HepG2 (cell line): ENCODE data around the gene UNC5A. TPM values are rescaled to one million over a fixed set of nuclear protein-coding genes. Genes with fewer than 3 reads are reported as not detected.

ENCODE experiments used
- GATAD2A ChIP-seq: IDR thresholded peaks from 2 replicates; pipeline ENCODE4 v1.6.1; 2016
- MAFF ChIP-seq: IDR thresholded peaks from 2 replicates; pipeline ENCODE4 v1.6.1; 2011; ENCODE audit warnings: low read depth, low read length, improper control_type of control experiment
- MAFG ChIP-seq: sonication (generic); formaldehyde crosslinking; IDR thresholded peaks from 2 replicates; pipeline ENCODE4 v1.5.1; 2020; ENCODE audit warnings: mild to moderate bottlenecking, missing genetic modification reagents
- NBN ChIP-seq: fragments of 450-650 bp; conservative IDR thresholded peaks from 2 replicates; pipeline ENCODE4 v1.6.1; 2017
- ZNF260 ChIP-seq: sonication (generic); formaldehyde crosslinking; IDR thresholded peaks from 2 replicates; pipeline ENCODE4 v1.4.0; 2020; ENCODE audit warnings: missing genetic modification reagents, low read depth, mild to moderate bottlenecking, borderline replicate concordance
- ZNF329 ChIP-seq: sonication (generic); formaldehyde crosslinking; IDR thresholded peaks from 2 replicates; pipeline ENCODE4 v1.9.0; 2021; ENCODE audit warnings: low read depth, mild to moderate bottlenecking, missing genetic modification reagents
- polyA plus RNA-seq, 8 experiments: library from polyadenylated mRNA; depleted of rRNA in 3 of 8; stranded (reverse) in 7 of 8; unstranded in 1 of 8; fragments of >200 nt; fragmentation: Illumina TruSeq in 4 of 8; extraction: Trizol in 4 of 8; gene quantifications; 2 replicates each; pipeline versions ENCODE4 v1.2.1 to v1.2.3, GENCODE V29; 2011 to 2016; ENCODE audit warnings: low read depth in 4 of 8, missing spikeins in 1 of 8, mixed read lengths in 1 of 8; ENCODE audit not compliant: insufficient read depth in 1 of 8
- total RNA-seq, 5 experiments: library from RNA; depleted of rRNA; stranded (reverse); fragments of >200 nt; fragmentation: Illumina TruSeq; extraction: Trizol; gene quantifications; 2 replicates each; pipeline ENCODE4 v1.2.3, GENCODE V29; 2016; ENCODE audit warnings: low read depth in 1 of 5
- TF ChIP-seq, protein P1 (sequence below): sonication (generic); formaldehyde crosslinking; IDR thresholded peaks from 2 replicates; pipeline ENCODE4 v1.4.0; 2020; ENCODE audit warnings: missing genetic modification reagents, mild to moderate bottlenecking, borderline replicate concordance
- TF ChIP-seq, protein P2 (sequence below): IDR thresholded peaks from 2 replicates; pipeline ENCODE4 v1.6.1; 2016; ENCODE audit warnings: low read depth, missing genetic modification reagents, missing compliant biosample characterization
- TF ChIP-seq, protein P3 (sequence below): sonication (generic); formaldehyde crosslinking; IDR thresholded peaks from 2 replicates; pipeline ENCODE4 v1.4.0; 2020; ENCODE audit warnings: missing genetic modification reagents, borderline replicate concordance

The UNC5A gene
- total and polyA plus RNA-seq, 2 of the 13 experiments (the other 11 are each of a cell fraction or from before 2014, with no cell fraction given), result not detected

DNA sequence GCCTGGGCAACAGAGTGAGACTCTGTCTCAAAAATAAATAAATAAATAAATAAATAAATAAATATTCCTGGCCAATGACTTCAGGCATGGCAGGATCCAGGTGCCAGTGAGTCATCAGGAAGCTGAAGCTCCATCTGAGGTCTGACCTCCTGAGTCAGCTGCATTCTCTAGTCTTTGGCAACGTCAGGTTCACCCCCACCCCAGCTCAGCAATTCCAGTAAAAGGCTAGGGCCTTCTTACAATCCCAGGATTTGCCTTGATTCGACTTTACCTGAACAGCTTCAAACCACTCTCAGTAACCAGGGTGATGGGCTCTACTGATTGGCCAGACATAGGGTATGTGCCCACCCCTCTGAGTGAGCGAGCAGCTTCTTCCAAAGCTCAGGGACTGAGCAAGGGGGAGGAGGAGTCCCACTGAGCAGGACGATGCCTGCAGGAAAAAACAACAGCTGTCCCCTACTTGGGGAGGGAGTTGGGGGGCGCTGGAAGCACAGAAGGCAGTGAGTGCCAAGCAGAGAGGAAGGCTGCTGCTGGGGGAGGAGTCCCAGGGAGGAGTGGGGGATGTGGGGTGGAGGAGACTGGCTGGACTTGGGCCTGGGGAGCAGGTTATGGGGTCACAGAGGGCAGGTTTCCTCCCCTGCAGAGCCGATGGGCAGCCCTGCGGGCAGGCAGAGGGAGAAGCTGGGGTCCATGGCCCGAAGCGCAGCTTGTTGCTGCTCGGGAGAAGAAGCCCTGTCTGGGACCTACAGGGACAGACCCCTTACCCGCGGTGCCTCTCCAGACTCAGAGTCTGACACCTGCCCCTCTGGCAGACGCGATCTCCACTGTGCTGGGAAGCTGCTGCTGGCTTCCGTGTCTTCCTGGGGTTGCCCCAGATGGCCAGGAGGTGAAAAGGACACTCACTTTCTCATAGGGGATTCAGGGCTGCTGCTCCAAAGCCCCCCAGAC, 25.9 kb upstream of the UNC5A start (continued):
- TF ChIP-seq, protein P1, sequence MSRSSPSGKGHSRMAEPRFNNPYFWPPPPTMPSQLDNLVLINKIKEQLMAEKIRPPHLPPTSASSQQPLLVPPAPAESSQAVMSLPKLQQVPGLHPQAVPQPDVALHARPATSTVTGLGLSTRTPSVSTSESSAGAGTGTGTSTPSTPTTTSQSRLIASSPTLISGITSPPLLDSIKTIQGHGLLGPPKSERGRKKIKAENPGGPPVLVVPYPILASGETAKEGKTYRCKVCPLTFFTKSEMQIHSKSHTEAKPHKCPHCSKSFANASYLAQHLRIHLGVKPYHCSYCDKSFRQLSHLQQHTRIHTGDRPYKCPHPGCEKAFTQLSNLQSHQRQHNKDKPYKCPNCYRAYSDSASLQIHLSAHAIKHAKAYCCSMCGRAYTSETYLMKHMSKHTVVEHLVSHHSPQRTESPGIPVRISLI (CRISPR knock-in tag), result no peak
- TF ChIP-seq GATAD2A (CRISPR knock-in tag) (no peak), NBN (no peak), MAFG (no peak), ZNF260 (CRISPR knock-in tag) (no peak), ZNF329 (peak; percentile 38; the same call in 1 of the 2 replicates), MAFF (peak; percentile 46)
- TF ChIP-seq, protein P2, sequence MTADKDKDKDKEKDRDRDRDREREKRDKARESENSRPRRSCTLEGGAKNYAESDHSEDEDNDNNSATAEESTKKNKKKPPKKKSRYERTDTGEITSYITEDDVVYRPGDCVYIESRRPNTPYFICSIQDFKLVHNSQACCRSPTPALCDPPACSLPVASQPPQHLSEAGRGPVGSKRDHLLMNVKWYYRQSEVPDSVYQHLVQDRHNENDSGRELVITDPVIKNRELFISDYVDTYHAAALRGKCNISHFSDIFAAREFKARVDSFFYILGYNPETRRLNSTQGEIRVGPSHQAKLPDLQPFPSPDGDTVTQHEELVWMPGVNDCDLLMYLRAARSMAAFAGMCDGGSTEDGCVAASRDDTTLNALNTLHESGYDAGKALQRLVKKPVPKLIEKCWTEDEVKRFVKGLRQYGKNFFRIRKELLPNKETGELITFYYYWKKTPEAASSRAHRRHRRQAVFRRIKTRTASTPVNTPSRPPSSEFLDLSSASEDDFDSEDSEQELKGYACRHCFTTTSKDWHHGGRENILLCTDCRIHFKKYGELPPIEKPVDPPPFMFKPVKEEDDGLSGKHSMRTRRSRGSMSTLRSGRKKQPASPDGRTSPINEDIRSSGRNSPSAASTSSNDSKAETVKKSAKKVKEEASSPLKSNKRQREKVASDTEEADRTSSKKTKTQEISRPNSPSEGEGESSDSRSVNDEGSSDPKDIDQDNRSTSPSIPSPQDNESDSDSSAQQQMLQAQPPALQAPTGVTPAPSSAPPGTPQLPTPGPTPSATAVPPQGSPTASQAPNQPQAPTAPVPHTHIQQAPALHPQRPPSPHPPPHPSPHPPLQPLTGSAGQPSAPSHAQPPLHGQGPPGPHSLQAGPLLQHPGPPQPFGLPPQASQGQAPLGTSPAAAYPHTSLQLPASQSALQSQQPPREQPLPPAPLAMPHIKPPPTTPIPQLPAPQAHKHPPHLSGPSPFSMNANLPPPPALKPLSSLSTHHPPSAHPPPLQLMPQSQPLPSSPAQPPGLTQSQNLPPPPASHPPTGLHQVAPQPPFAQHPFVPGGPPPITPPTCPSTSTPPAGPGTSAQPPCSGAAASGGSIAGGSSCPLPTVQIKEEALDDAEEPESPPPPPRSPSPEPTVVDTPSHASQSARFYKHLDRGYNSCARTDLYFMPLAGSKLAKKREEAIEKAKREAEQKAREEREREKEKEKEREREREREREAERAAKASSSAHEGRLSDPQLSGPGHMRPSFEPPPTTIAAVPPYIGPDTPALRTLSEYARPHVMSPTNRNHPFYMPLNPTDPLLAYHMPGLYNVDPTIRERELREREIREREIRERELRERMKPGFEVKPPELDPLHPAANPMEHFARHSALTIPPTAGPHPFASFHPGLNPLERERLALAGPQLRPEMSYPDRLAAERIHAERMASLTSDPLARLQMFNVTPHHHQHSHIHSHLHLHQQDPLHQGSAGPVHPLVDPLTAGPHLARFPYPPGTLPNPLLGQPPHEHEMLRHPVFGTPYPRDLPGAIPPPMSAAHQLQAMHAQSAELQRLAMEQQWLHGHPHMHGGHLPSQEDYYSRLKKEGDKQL (CRISPR knock-in tag), result no peak
- TF ChIP-seq, protein P3, sequence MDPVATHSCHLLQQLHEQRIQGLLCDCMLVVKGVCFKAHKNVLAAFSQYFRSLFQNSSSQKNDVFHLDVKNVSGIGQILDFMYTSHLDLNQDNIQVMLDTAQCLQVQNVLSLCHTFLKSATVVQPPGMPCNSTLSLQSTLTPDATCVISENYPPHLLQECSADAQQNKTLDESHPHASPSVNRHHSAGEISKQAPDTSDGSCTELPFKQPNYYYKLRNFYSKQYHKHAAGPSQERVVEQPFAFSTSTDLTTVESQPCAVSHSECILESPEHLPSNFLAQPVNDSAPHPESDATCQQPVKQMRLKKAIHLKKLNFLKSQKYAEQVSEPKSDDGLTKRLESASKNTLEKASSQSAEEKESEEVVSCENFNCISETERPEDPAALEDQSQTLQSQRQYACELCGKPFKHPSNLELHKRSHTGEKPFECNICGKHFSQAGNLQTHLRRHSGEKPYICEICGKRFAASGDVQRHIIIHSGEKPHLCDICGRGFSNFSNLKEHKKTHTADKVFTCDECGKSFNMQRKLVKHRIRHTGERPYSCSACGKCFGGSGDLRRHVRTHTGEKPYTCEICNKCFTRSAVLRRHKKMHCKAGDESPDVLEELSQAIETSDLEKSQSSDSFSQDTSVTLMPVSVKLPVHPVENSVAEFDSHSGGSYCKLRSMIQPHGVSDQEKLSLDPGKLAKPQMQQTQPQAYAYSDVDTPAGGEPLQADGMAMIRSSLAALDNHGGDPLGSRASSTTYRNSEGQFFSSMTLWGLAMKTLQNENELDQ (CRISPR knock-in tag), result no peak
